Psoas muscle (tissue), 8 donors: ENCODE measurements around the gene INTS7. TPM values are rescaled to one million over a fixed set of nuclear protein-coding genes. Genes with fewer than 3 reads are reported as not detected.

Experiments
- ATAC-seq, 4 donors: fragments of 200-7000 bp; cut with Tn5 transposase; one replicate each; pipeline ENCODE4 v1.9.1; 2020; ENCODE audit warnings: moderate library complexity in 3 of 4, mild to moderate bottlenecking in 2 of 4
- DNase-seq, 2 donors: peaks; one replicate each; pipeline ENCODE4 v3.0.0-alpha.2; 2020
- H3K27ac ChIP-seq: fragments of 200-600 bp; one replicate; pipeline ENCODE4 v1.8.0; 2022
- H3K27me3 ChIP-seq, 3 donors: fragments of 200-600 bp in 1 of 3; one replicate each; pipeline versions ENCODE4 v1.6.1 to v1.8.0; 2013 to 2022; ENCODE audit warnings: low read length in 2 of 3, mild to moderate bottlenecking in 2 of 3, moderate library complexity in 1 of 3; ENCODE audit not compliant: insufficient read depth in 3 of 3
- H3K36me3 ChIP-seq, 2 donors: fragments of 200-600 bp in 1 of 2; one replicate each; pipeline versions ENCODE4 v1.6.1 to v1.8.0; 2013 to 2022; ENCODE audit warnings: low read depth in 1 of 2, mild to moderate bottlenecking in 1 of 2, moderate library complexity in 1 of 2; ENCODE audit not compliant: insufficient read depth in 1 of 2
- H3K4me1 ChIP-seq: fragments of 200-600 bp; one replicate; pipeline ENCODE4 v1.8.0; 2022
- H3K4me3 ChIP-seq: fragments of 200-600 bp; one replicate; pipeline ENCODE4 v1.8.0; 2022; ENCODE audit warnings: mild to moderate bottlenecking
- H3K9me3 ChIP-seq: fragments of 200-600 bp; one replicate; pipeline ENCODE4 v1.8.0; 2022
- WGBS, 3 donors: extraction: QIAGEN DNeasy Blood & Tissue Kit; methylation state at CpG; one replicate each; pipeline versions ENCODE4 v1.1.6 to v1.1.7; 2013; 5-methylcytosine and 5-hydroxymethylcytosine counted together
- intact Hi-C, 2 donors: fragments of 100-400 bp; cut with DNase I; formaldehyde crosslinking; loops; one replicate each; pipeline versions ENCODE4 v1.11.0 to v1.14.2; 2022
- polyA plus RNA-seq, 3 donors: library from polyadenylated mRNA; stranded (reverse); fragments of 200-250 nt; gene quantifications; one replicate each; pipeline ENCODE4 v1.2.3, GENCODE V29; 2013
- total RNA-seq, 4 donors: library from RNA; stranded (reverse); fragmentation: NEBNext Ultra II Directional in 2 of 4; extraction: Animal tissue kit (Norgen Biotek cat#: 25700) in 2 of 4; gene quantifications; one replicate each; pipeline versions ENCODE4 v1.2.1 to v1.2.4, GENCODE V29; 2021 to 2023
- TF ChIP-seq, protein P1 (sequence below): fragments of 200-600 bp; IDR thresholded peaks from one replicate; pipeline ENCODE4 v1.8.0; 2022; ENCODE audit warnings: antibody characterized with exemption
- donor health status: healthy with polysubstance abuse.
- donor health status: DM: no; HTN: no; CAD: no; lungs with moderate emphysema.
- donor health status: Bipolar disorder and iron deficiency.
- donor health status: healthy.
- donor health status: DM: yes; HTN: yes; CAD: no.
- donor health status: DM: no; HTN: no; CAD: no.
- donor health status: DM: no; HTN: no; CAD: no.
- donor health status: DM: yes; HTN: yes; CAD: no.

Gene INTS7
- total and polyA plus RNA-seq, 7 donors, result 4.4 to 12.7 (median 7.6) TPM

DNA sequence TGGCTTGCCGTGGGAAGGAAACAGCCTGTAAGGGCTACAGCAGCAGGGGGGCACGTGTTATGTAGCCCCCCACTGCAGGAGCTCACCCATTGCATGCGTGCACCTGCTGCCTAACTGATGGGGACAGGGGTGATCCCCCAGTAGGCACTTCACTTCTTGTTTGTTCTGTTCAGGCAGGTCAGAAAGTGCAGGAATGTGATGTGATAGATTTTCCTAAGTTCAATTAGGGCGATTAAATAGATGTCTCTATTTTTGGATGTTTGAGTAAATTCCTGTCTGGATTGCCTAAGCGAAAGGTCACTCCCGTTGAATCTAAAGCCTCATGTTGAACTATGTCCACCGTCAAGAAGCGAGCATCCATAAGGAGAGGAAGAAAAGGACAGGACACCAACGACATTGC is 126.0 kb downstream of the INTS7 start:
- H3K27ac ChIP-seq, result no peak overlapping the region
- H3K4me3 ChIP-seq, result no peak overlapping the region
- intact Hi-C loops, result no loop called here
- WGBS, 3 donors, result 69 to 70% (median 69%) methylated on average over 9 of the region's 9 CpGs
- H3K4me1 ChIP-seq, result no peaks in the 10 kb centered on the region
- H3K27me3 ChIP-seq, result no peaks in the 10 kb centered on the region
- DNase-seq (no peak), ATAC-seq (no peak)
- H3K9me3 ChIP-seq, result no peaks in the 10 kb centered on the region
- TF ChIP-seq, protein P1, sequence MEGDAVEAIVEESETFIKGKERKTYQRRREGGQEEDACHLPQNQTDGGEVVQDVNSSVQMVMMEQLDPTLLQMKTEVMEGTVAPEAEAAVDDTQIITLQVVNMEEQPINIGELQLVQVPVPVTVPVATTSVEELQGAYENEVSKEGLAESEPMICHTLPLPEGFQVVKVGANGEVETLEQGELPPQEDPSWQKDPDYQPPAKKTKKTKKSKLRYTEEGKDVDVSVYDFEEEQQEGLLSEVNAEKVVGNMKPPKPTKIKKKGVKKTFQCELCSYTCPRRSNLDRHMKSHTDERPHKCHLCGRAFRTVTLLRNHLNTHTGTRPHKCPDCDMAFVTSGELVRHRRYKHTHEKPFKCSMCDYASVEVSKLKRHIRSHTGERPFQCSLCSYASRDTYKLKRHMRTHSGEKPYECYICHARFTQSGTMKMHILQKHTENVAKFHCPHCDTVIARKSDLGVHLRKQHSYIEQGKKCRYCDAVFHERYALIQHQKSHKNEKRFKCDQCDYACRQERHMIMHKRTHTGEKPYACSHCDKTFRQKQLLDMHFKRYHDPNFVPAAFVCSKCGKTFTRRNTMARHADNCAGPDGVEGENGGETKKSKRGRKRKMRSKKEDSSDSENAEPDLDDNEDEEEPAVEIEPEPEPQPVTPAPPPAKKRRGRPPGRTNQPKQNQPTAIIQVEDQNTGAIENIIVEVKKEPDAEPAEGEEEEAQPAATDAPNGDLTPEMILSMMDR, result no peak
- no peaks in the 10 kb centered on the region for H3K36me3 ChIP-seq

DNA sequence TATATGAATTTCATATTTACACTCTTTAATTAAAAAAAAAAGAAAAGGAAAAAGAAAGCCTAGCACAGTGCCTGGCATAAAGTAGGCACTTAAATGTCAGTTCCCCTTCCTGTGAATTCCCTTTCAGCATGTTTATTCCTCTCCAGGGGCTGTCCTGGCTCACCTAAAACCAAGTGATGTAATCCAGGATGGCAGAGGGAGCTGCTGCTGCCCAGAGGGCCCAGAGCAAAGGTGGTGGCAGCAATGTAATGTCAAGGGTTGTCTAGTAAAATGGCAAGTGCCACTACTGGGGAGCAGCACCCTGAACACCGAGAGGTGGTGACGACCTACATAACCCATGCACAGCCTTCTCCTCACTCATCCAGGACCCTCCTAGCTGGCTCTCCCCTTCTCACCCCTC is 126.4 kb downstream of the INTS7 start:
- Histone ChIP-seq H3K27me3 (no peaks in the 10 kb centered on the region), H3K27ac (no peak overlapping the region), H3K4me3 (no peak overlapping the region), H3K4me1 (no peaks in the 10 kb centered on the region), H3K36me3 (no peaks in the 10 kb centered on the region), H3K9me3 (no peaks in the 10 kb centered on the region)
- TF ChIP-seq, protein P1, result no peak
- ATAC-seq (no peak), DNase-seq (no peak)
- intact Hi-C loops, result no loop called here
- WGBS, 3 donors, result 89 to 95% (median 94%) methylated on average over 2 of the region's 2 CpGs

DNA sequence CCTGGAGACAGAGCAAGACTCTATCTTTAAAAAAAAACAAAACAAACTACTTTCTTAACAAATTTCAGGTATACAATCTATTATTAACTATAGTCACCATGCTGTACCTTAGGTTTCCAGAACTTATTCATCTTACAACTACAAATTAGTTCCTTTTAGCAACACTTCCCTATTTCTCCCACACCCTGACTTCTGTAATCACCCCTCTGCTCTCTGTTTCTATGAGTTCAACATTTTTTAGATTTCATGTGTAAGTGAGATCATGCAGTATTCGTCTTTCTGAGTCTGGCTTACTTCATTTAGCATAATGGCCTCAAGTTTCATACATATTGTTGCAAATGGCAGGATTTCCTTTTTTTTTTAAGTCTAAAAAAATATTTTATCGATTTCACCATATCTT is 126.9 kb downstream of the INTS7 start:
- TF ChIP-seq, protein P1, result no peak
- WGBS, 3 donors, result 51 to 67% (median 58%) methylated on average over 2 of the region's 2 CpGs
- no peak for ATAC-seq
- intact Hi-C loops, result no loop called here
- Histone ChIP-seq H3K27me3 (no peaks in the 10 kb centered on the region), H3K4me3 (no peak overlapping the region), H3K4me1 (no peaks in the 10 kb centered on the region), H3K36me3 (no peaks in the 10 kb centered on the region), H3K27ac (no peak overlapping the region), H3K9me3 (no peaks in the 10 kb centered on the region)
- DNase-seq, result no peak

DNA sequence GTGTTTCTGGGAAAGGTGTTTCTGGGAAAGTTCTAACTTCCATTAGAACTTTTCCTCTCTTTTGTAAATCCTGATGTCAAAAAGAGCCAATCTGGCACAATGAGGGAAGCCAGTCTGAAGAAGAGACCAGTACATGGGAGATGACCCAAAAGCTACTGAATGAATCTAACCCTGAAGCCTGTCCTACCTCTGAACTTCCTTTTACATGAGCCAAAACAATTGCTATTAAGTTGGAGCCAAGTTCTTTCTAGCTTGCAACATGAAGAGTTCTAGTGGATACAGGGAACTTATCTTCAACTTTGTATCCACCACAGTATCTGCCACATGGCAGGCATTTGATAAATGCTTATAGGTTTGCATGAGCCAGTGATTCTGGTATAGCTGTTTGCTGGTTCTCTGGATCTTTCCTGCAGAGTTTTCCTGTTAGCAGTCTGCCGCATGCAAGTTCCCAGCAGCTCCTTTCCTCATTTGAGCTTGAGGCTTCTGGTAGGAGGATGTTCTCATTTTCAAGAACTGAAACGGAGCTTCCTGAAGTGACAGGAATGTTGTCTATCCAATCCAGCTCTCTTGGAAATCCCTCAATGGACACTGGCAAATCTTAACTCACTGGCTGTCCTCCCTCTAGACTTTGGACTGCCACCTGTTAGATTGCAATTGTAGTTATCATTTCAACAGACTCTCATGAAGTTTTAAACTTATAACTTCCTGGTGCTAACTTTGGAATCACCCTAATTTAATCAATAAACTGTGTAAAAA is 131.7 kb downstream of the INTS7 start:
- 32 to 42% (median 36%) methylated on average over 2 of the region's 2 CpGs for WGBS, 3 donors
- H3K9me3 ChIP-seq, result no peaks in the 10 kb centered on the region
- TF ChIP-seq, protein P1, result no peak
- intact Hi-C loops, result no loop called here
- DNase-seq (no peak), ATAC-seq (no peak)
- no peaks in the 10 kb centered on the region for H3K36me3 ChIP-seq
- H3K27me3 ChIP-seq, result no peaks in the 10 kb centered on the region
- no peak overlapping the region for H3K27ac ChIP-seq
- no peak overlapping the region for H3K4me3 ChIP-seq
- no peaks in the 10 kb centered on the region for H3K4me1 ChIP-seq
